ENCODE results near the gene CCNL1.

The CCNL1 gene

DNA sequence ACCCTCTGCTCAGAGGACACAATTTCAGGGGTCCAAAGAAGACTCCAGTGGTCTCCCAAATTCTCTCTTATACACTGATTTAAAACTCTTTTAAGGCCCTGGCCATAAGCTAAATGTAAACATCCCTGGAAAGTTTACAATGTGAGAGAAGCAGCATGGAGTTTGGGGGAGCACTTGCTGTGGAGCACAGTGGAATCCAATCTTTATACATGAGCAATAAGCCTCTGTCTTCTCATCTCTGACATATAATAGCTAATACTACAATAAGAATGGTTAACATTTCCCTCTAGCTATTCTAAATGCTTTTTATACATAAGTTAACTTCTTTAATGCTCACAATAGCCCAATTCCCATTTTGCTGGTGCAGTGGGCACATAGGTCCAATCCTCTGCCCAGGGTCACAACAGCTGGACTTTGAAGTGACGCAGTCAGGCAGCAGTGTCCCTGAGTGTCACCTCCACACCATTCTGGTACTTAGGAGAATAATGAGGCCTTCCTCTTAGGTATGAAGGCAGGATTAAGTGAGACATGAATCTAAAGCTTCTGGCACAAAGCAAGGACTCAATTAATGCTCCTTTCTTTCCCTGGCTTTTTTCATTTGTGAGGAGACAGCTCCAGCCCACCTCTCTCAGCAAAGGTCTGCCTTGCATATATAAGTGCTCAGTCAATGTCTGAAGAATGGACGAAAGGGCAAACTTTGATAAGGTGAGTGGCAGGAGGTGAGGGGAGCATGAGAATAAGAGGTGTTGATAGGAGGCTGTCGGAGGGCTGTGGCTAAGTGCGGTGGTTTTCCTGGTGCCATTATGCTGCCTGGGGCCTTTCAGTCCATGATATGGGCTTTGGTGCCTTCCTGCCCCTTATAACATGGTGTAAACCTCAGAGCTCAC lies 26.3 kb downstream of the CCNL1 start:
- no peak for DNase-seq (ENCODE audit: low read depth)
- TF ChIP-seq, protein P1, sequence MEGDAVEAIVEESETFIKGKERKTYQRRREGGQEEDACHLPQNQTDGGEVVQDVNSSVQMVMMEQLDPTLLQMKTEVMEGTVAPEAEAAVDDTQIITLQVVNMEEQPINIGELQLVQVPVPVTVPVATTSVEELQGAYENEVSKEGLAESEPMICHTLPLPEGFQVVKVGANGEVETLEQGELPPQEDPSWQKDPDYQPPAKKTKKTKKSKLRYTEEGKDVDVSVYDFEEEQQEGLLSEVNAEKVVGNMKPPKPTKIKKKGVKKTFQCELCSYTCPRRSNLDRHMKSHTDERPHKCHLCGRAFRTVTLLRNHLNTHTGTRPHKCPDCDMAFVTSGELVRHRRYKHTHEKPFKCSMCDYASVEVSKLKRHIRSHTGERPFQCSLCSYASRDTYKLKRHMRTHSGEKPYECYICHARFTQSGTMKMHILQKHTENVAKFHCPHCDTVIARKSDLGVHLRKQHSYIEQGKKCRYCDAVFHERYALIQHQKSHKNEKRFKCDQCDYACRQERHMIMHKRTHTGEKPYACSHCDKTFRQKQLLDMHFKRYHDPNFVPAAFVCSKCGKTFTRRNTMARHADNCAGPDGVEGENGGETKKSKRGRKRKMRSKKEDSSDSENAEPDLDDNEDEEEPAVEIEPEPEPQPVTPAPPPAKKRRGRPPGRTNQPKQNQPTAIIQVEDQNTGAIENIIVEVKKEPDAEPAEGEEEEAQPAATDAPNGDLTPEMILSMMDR (IDR thresholded peaks at IDR 0.05; ENCODE audit: low read depth, low read length, missing control alignments): no peak
- in situ Hi-C loops (cut with HindIII; ENCODE audit: low sequenced_read_pairs): no loop called here
- no peak overlapping the region for H3K4me3 ChIP-seq (ENCODE audit: low read depth, low read length)

DNA sequence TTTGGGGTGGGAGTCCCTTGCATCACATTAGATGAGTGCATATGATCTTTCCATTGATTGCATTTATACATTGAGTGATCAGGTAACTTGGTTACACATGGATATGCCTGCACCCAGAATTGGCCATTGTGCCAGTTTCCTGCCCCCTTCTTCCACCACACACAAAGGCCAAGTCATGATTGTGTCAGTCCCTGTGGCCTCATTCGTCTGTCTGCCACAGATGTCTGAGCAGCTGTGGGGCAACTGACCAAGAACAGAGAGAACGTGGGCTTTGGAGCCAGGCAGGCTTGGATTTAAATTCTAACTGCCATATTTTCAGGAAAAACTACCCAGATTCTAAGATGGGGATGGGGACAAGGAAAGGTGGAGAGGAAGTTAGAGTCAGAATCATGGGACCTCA lies 27.0 kb downstream of the CCNL1 start:
- TF ChIP-seq, protein P1 (IDR thresholded peaks at IDR 0.05; ENCODE audit: low read depth, low read length, missing control alignments): no peak
- no peak for DNase-seq (ENCODE audit: low read depth)
- in situ Hi-C loops (cut with HindIII; ENCODE audit: low sequenced_read_pairs): no loop called here
- no peak overlapping the region for H3K4me3 ChIP-seq (ENCODE audit: low read depth, low read length)

DNA sequence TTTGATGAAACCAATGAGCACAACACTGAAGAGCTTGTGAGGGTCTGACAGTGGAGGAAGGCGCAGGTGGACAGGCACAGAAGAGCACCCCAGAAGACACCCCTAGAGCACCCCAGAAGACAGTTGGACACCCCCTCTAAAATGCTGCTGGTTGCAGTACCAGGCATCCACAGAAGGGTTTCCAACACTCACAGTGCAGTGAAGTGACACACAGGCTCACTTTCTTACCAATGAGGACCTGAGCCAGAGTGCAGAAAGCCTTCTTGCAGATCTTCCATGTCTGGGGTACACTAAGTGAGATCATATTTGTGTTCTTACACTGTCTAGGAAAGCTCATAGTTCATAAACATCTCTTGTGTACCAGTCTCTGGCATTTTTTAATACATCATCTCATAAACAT lies 27.6 kb downstream of the CCNL1 start:
- no peak for DNase-seq (ENCODE audit: low read depth)
- in situ Hi-C loops (cut with HindIII; ENCODE audit: low sequenced_read_pairs): no loop called here
- no peak overlapping the region for H3K4me3 ChIP-seq (ENCODE audit: low read depth, low read length)
- TF ChIP-seq, protein P1 (IDR thresholded peaks at IDR 0.05; ENCODE audit: low read depth, low read length, missing control alignments): no peak

DNA sequence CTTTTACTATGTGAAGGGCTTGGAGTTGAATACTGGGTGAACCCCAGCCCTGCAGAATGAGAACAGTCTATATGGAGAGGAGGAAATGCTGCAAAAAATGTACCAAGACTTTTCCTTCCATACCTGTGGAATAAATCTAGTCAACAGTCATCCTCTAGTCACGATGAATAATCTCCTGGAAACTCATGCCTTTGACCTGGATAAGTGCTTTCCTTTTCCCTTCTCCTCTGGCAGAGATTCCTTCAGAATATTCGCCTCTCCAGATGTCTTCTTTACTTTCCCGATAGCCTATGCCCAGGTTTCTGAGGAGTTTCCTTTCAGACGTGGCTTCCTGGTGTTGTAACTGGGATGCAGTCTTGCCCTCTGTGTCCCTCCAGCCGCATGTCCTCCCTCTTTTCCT lies 28.1 kb downstream of the CCNL1 start:
- in situ Hi-C loops (cut with HindIII; ENCODE audit: low sequenced_read_pairs): no loop called here
- TF ChIP-seq, protein P1 (IDR thresholded peaks at IDR 0.05; ENCODE audit: low read depth, low read length, missing control alignments): no peak
- no peak for DNase-seq (ENCODE audit: low read depth)
- no peak overlapping the region for H3K4me3 ChIP-seq (ENCODE audit: low read depth, low read length)

- DNase-seq (ENCODE audit: low read depth): peak; percentile 63
- in situ Hi-C loops (cut with HindIII; ENCODE audit: low sequenced_read_pairs): no loop called here
- H3K4me3 ChIP-seq (ENCODE audit: low read depth, low read length): no peak overlapping the region
- TF ChIP-seq, protein P1 (IDR thresholded peaks at IDR 0.05; ENCODE audit: low read depth, low read length, missing control alignments): peak; percentile 65
Observed at GRCh38 chr3:157130467-157131251, 29.3 kb downstream of the CCNL1 start.

GRCh38 chr3:157129803-157130466 lies 30.0 kb downstream of the CCNL1 start:
- in situ Hi-C loops (cut with HindIII; ENCODE audit: low sequenced_read_pairs): no loop called here
- DNase-seq (ENCODE audit: low read depth): no peak
- TF ChIP-seq, protein P1 (IDR thresholded peaks at IDR 0.05; ENCODE audit: low read depth, low read length, missing control alignments): no peak
- no peak overlapping the region for H3K4me3 ChIP-seq (ENCODE audit: low read depth, low read length)

Measured in astrocyte of the cerebellum (primary cell).